WTC11 (cell line): ENCODE data around the gene DSTN. TPM values are rescaled to one million over a fixed set of nuclear protein-coding genes. Genes with fewer than 3 reads are reported as not detected.

Source experiments
- ATAC-seq: fragments of 200-7000 bp; cut with Tn5 transposase; 2 replicates; pipeline ENCODE4 v1.10.0; 2021; ENCODE audit warnings: mild to moderate bottlenecking, moderate library complexity
- CTCF ChIA-PET: fragments of 300-600 bp; sonication (Branson Sonifier 250); formaldehyde crosslinking; loops from one replicate; lab custom pipeline; 2021; ENCODE audit warnings: antibody characterized with exemption; lab: Charles Lee
- POLR2A ChIA-PET: fragments of 350-600 bp; sonication (Branson Sonifier 250); formaldehyde crosslinking; loops from one replicate; lab custom pipeline; 2021; ENCODE audit warnings: antibody characterized with exemption; lab: Charles Lee
- DNase-seq: peaks from one replicate; pipeline ENCODE4 v3.0.0; 2021; ENCODE audit warnings: low spot score
- H3K27ac Mint-ChIP-seq: 2 replicates; pipeline ENCODE4 v1.8.0; 2021; ENCODE audit warnings: mixed read lengths
- H3K27me3 Mint-ChIP-seq: 2 replicates; pipeline ENCODE4 v1.8.0; 2021; ENCODE audit warnings: low read depth, mild to moderate bottlenecking, moderate library complexity, mixed read lengths
- H3K36me3 Mint-ChIP-seq: 2 replicates; pipeline ENCODE4 v1.8.0; 2021; ENCODE audit warnings: mixed read lengths
- H3K4me1 Mint-ChIP-seq: 2 replicates; pipeline ENCODE4 v1.8.0; 2022; ENCODE audit warnings: mixed read lengths
- H3K4me3 Mint-ChIP-seq: 2 replicates; pipeline ENCODE4 v1.8.0; 2021; ENCODE audit warnings: mild to moderate bottlenecking, moderate library complexity, mixed read lengths
- H3K9me3 Mint-ChIP-seq: 2 replicates; pipeline ENCODE4 v1.8.0; 2021; ENCODE audit warnings: mixed read lengths
- FOXP1 ChIP-seq: sonication (generic); formaldehyde crosslinking; IDR thresholded peaks from 2 replicates; pipeline ENCODE4 v1.8.0; 2022; ENCODE audit warnings: missing genetic modification reagents, mild to moderate bottlenecking, moderate library complexity, borderline replicate concordance
- HMGA2 ChIP-seq: fragments of 250-450 bp; sonication (Bioruptor Pico); IDR thresholded peaks from 2 replicates; pipeline ENCODE4 v1.4.0; 2021; ENCODE audit warnings: mild to moderate bottlenecking, moderate library complexity
- NFE2L1 ChIP-seq: sonication (generic); formaldehyde crosslinking; IDR thresholded peaks from 2 replicates; pipeline ENCODE4 v1.8.1; 2023; ENCODE audit warnings: missing genetic modification reagents
- SMAD3 ChIP-seq: sonication (generic); formaldehyde crosslinking; IDR thresholded peaks from 2 replicates; pipeline ENCODE4 v1.8.0; 2022; ENCODE audit warnings: missing genetic modification reagents, mild to moderate bottlenecking, borderline replicate concordance
- TP53 ChIP-seq: sonication (generic); formaldehyde crosslinking; IDR thresholded peaks from 2 replicates; pipeline ENCODE4 v1.8.1; 2023; ENCODE audit warnings: mild to moderate bottlenecking, missing genetic modification reagents
- total RNA-seq: library from RNA; stranded (reverse); gene quantifications from 3 replicates; pipeline ENCODE4 v1.2.3, GENCODE V29; 2021
- TF ChIP-seq, protein P1 (sequence below): sonication (generic); formaldehyde crosslinking; IDR thresholded peaks from 2 replicates; pipeline ENCODE4 v1.8.0; 2022; ENCODE audit warnings: missing genetic modification reagents
- TF ChIP-seq, protein P2 (sequence below): sonication (generic); formaldehyde crosslinking; IDR thresholded peaks from 2 replicates; pipeline ENCODE4 v1.8.1; 2022; ENCODE audit warnings: mild to moderate bottlenecking, moderate library complexity, missing genetic modification reagents
- TF ChIP-seq, protein P3 (sequence below): fragments of 250-450 bp; sonication (Bioruptor Pico); IDR thresholded peaks from 2 replicates; pipeline ENCODE4 v1.9.0; 2021; ENCODE audit warnings: moderate library complexity, mild to moderate bottlenecking, inconsistent platforms, borderline replicate concordance
- TF ChIP-seq, protein P4 (sequence below): fragments of 250-450 bp; sonication (Bioruptor Pico); IDR thresholded peaks from 2 replicates; pipeline ENCODE4 v2.1.2; 2022; ENCODE audit warnings: mild to moderate bottlenecking, moderate library complexity
- TF ChIP-seq, protein P5 (sequence below): sonication (generic); formaldehyde crosslinking; IDR thresholded peaks from 2 replicates; pipeline ENCODE4 v1.8.1; 2023; ENCODE audit warnings: mild to moderate bottlenecking, missing genetic modification reagents, moderate library complexity
- TF ChIP-seq, protein P6 (sequence below): sonication (generic); formaldehyde crosslinking; conservative IDR thresholded peaks from 2 replicates; pipeline ENCODE4 v1.8.1; 2023; ENCODE audit warnings: mild to moderate bottlenecking, low read depth, missing genetic modification reagents, moderate library complexity
- TF ChIP-seq, protein P7 (sequence below): fragments of 250-450 bp; sonication (Bioruptor Pico); IDR thresholded peaks from 2 replicates; pipeline ENCODE4 v1.8.0; 2021; ENCODE audit warnings: mild to moderate bottlenecking

The DSTN gene
- total RNA-seq, 1 experiment from 2014 or later, result 153 TPM

DNA sequence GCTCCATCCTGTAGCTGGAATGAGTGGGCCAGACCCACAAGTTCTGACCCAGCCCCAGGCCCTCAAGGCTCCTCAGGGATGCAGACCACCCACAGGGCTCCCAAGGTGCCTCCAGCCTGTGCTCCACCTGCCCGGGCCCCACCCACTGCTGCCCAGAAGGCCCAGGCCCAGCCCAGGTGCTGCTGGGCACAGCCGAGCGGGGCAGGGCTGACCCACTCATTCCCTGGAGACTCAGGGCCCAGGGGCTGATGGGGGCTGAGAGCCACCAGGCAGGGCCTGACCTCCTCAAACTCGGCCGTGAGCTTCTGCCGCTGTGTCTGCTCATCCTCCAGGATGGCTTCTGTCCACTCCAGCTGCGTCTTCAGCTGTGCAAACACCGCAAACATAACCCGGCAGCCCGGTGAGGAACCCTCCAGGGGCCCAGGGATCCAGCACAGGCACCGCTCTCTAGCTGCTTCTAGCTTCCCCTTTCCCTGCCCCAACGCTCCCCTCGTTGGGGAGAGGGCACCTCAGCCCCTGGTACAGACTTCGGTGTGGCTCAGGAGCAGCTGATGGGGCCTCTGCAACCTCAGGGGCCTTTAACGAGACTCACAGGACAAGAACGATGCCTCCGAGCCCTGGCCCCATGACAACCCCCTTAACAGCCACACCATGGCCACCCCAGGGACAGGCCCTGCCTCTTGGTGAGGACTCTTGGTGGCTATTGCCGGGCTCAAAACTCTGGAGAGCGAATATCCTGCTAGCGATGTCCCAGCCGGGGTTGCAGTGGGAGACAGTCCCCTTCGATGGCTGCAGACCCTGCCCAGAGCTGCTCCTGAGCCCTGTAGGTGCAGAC, 46.0 kb downstream of the DSTN start:
- Mint-ChIP-seq H3K9me3 (no peaks in the 10 kb centered on the region), H3K4me1 (peaks cover 3% of the 10 kb centered on the region), H3K27ac (no peak overlapping the region), H3K36me3 (peaks cover 34% of the 10 kb centered on the region), H3K4me3 (no peak overlapping the region), H3K27me3 (no peaks in the 10 kb centered on the region)
- ATAC-seq, result no peak
- no peak for DNase-seq
- no peak for TF ChIP-seq TP53 (CRISPR knock-in tag)
- TF ChIP-seq, protein P1, sequence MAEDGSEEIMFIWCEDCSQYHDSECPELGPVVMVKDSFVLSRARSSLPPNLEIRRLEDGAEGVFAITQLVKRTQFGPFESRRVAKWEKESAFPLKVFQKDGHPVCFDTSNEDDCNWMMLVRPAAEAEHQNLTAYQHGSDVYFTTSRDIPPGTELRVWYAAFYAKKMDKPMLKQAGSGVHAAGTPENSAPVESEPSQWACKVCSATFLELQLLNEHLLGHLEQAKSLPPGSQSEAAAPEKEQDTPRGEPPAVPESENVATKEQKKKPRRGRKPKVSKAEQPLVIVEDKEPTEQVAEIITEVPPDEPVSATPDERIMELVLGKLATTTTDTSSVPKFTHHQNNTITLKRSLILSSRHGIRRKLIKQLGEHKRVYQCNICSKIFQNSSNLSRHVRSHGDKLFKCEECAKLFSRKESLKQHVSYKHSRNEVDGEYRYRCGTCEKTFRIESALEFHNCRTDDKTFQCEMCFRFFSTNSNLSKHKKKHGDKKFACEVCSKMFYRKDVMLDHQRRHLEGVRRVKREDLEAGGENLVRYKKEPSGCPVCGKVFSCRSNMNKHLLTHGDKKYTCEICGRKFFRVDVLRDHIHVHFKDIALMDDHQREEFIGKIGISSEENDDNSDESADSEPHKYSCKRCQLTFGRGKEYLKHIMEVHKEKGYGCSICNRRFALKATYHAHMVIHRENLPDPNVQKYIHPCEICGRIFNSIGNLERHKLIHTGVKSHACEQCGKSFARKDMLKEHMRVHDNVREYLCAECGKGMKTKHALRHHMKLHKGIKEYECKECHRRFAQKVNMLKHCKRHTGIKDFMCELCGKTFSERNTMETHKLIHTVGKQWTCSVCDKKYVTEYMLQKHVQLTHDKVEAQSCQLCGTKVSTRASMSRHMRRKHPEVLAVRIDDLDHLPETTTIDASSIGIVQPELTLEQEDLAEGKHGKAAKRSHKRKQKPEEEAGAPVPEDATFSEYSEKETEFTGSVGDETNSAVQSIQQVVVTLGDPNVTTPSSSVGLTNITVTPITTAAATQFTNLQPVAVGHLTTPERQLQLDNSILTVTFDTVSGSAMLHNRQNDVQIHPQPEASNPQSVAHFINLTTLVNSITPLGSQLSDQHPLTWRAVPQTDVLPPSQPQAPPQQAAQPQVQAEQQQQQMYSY (CRISPR knock-in tag), result no peak
- TF ChIP-seq, protein P2, sequence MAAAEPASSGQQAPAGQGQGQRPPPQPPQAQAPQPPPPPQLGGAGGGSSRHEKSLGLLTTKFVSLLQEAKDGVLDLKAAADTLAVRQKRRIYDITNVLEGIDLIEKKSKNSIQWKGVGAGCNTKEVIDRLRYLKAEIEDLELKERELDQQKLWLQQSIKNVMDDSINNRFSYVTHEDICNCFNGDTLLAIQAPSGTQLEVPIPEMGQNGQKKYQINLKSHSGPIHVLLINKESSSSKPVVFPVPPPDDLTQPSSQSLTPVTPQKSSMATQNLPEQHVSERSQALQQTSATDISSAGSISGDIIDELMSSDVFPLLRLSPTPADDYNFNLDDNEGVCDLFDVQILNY (CRISPR knock-in tag), result no peak
- ChIA-PET CTCF (interaction anchor here (0.8 to 1.1 kb wide), 3 partner anchors 50 to 111 kb away, joined by 3 to 4 read pairs (median 3); no protein-coding TSS in a partner anchor), POLR2A (no interaction called here)

DNA sequence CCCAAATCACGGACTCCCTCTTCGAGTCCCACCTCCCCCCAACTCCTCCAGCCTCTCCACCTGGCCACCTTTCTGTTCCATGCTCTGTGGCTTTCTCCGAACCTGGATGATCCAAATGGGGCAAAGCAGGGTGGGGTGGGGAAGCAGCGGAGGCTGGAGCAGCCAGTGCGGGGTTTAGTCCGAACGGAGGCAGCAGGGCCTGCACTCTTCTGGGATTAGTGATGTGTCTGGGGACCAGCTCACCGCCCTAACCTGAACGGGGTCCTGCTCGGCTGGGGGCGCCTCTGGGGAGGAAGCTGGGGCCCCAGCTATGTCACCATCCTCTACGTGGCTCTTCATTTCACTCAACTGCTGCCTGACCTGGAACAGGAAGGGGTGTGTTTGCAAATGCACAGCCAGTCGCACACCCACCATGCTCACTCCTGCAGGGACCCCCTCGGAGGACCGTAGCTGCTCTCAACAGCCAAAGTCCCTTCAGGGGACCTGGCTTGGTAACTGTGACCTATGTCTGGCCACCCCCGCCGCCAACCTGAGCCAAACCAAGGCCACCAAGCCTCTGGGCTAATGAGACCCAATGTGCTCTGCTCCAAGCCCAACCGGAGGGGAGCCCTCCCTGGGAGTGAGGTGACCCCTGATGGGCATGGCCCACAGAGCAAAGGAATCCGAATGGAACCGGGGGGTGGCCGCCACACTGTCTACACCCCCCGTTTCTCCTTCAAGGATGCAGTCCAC, 46.8 kb downstream of the DSTN start:
- no peak overlapping the region for H3K27ac Mint-ChIP-seq
- CTCF ChIA-PET, result interaction anchor here (0.8 to 2.2 kb wide), 5 partner anchors 51 to 279 kb away, joined by 4 to 42 read pairs (median 11); partner anchors contain the start of gene BFSP1
- no peak for TF ChIP-seq SMAD3 (CRISPR knock-in tag)
- TF ChIP-seq, protein P3, sequence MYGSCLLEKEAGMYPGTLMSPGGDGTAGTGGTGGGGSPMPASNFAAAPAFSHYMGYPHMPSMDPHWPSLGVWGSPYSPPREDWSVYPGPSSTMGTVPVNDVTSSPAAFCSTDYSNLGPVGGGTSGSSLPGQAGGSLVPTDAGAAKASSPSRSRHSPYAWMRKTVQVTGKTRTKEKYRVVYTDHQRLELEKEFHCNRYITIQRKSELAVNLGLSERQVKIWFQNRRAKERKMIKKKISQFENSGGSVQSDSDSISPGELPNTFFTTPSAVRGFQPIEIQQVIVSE, result no peak
- TF ChIP-seq FOXP1 (CRISPR knock-in tag), result 0 out of 2 replicates have a peak, but pooled peaks have one; percentile 25
- TF ChIP-seq HMGA2, result no peak
- TF ChIP-seq, protein P4, sequence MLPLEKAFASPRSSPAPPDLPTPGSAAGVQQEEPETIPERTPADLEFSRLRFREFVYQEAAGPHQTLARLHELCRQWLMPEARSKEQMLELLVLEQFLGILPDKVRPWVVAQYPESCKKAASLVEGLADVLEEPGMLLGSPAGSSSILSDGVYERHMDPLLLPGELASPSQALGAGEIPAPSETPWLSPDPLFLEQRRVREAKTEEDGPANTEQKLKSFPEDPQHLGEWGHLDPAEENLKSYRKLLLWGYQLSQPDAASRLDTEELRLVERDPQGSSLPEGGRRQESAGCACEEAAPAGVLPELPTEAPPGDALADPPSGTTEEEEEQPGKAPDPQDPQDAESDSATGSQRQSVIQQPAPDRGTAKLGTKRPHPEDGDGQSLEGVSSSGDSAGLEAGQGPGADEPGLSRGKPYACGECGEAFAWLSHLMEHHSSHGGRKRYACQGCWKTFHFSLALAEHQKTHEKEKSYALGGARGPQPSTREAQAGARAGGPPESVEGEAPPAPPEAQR, result no peak
- TF ChIP-seq NFE2L1, result no peak
- TF ChIP-seq, protein P5, sequence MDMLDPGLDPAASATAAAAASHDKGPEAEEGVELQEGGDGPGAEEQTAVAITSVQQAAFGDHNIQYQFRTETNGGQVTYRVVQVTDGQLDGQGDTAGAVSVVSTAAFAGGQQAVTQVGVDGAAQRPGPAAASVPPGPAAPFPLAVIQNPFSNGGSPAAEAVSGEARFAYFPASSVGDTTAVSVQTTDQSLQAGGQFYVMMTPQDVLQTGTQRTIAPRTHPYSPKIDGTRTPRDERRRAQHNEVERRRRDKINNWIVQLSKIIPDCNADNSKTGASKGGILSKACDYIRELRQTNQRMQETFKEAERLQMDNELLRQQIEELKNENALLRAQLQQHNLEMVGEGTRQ (CRISPR knock-in tag), result no peak
- TF ChIP-seq, all 79 proteins: peak for 1
- no peaks in the 10 kb centered on the region for H3K9me3 Mint-ChIP-seq
- no peaks in the 10 kb centered on the region for H3K27me3 Mint-ChIP-seq
- no peak overlapping the region for H3K4me3 Mint-ChIP-seq
- no peak for DNase-seq
- H3K36me3 Mint-ChIP-seq, result peaks cover 42% of the 10 kb centered on the region
- POLR2A ChIA-PET, result no interaction called here
- H3K4me1 Mint-ChIP-seq, result peaks cover 3% of the 10 kb centered on the region
- no peak for ATAC-seq

DNA sequence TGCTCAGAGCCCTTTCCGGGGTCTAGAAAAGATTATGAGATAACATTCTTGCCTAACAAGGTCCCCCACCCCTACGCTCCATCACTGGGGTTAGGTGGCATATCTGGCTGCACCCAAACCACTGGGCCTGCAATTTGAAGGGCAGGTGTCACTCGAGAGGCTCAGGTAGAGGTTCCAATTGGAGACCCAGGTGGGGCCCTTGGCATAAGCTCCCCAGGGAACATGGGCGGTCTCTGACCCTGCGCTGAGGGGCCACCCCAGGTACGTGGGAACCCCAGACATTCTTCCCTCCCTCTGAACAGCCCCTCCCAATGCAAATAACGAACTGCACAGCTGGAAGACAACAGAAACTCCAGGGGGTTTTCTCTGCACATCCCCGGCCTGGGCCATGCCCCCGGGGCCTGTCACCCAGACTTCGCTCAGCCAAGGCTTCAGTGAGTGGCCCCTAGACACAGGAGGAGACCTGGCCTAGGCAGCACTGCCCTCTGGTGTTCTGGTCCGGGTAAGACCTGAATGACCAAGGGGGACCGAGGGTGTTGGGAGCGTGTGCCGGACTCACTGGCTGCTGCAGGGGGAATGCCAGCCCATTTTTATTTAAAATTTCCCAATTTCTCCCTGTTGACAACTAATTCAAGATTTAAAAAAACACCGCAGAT, 47.5 kb downstream of the DSTN start:
- H3K27ac Mint-ChIP-seq, result no peak overlapping the region
- H3K4me3 Mint-ChIP-seq, result no peak overlapping the region
- peaks cover 49% of the 10 kb centered on the region for H3K36me3 Mint-ChIP-seq
- H3K4me1 Mint-ChIP-seq, result peaks cover 2% of the 10 kb centered on the region
- H3K27me3 Mint-ChIP-seq, result no peaks in the 10 kb centered on the region
- H3K9me3 Mint-ChIP-seq, result no peaks in the 10 kb centered on the region
- ATAC-seq, result peak; percentile 84
- ChIA-PET POLR2A (no interaction called here), CTCF (interaction anchor here (0.6 to 2.6 kb wide), 21 partner anchors 9 to 816 kb away, joined by 3 to 42 read pairs (median 5); partner anchors contain the start of gene BFSP1)
- DNase-seq, result peak; percentile 82
- TF ChIP-seq, protein P6, sequence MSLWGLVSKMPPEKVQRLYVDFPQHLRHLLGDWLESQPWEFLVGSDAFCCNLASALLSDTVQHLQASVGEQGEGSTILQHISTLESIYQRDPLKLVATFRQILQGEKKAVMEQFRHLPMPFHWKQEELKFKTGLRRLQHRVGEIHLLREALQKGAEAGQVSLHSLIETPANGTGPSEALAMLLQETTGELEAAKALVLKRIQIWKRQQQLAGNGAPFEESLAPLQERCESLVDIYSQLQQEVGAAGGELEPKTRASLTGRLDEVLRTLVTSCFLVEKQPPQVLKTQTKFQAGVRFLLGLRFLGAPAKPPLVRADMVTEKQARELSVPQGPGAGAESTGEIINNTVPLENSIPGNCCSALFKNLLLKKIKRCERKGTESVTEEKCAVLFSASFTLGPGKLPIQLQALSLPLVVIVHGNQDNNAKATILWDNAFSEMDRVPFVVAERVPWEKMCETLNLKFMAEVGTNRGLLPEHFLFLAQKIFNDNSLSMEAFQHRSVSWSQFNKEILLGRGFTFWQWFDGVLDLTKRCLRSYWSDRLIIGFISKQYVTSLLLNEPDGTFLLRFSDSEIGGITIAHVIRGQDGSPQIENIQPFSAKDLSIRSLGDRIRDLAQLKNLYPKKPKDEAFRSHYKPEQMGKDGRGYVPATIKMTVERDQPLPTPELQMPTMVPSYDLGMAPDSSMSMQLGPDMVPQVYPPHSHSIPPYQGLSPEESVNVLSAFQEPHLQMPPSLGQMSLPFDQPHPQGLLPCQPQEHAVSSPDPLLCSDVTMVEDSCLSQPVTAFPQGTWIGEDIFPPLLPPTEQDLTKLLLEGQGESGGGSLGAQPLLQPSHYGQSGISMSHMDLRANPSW, result no peak
- TF ChIP-seq, protein P7, sequence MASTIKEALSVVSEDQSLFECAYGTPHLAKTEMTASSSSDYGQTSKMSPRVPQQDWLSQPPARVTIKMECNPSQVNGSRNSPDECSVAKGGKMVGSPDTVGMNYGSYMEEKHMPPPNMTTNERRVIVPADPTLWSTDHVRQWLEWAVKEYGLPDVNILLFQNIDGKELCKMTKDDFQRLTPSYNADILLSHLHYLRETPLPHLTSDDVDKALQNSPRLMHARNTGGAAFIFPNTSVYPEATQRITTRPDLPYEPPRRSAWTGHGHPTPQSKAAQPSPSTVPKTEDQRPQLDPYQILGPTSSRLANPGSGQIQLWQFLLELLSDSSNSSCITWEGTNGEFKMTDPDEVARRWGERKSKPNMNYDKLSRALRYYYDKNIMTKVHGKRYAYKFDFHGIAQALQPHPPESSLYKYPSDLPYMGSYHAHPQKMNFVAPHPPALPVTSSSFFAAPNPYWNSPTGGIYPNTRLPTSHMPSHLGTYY, result no peak
